ENCODE measurements around the gene ZNF318. TPM values are rescaled to one million over a fixed set of nuclear protein-coding genes. Genes with fewer than 3 reads are reported as not detected.

ZNF318 gene
- total RNA-seq, 1 donor from 2014 or later: 23.2 TPM

GRCh38 chr6:43408259-43408658 lies 38.8 kb upstream of the ZNF318 start:
- DNase-seq (ENCODE audit: low spot score, unreplicated experiment): no peak
- H3K9me3 Mint-ChIP-seq (ENCODE audit: low read depth): peaks cover 3% of the 10 kb centered on the region
- peaks cover 5% of the 10 kb centered on the region for H3K4me1 Mint-ChIP-seq (ENCODE audit: low read depth)
- H3K27me3 Mint-ChIP-seq: no peaks in the 10 kb centered on the region
- no peak overlapping the region for H3K4me3 Mint-ChIP-seq (ENCODE audit: low read depth)
- peaks cover 5% of the 10 kb centered on the region for H3K36me3 Mint-ChIP-seq (ENCODE audit: insufficient read depth)
- TF ChIP-seq CTCF (IDR thresholded peaks at IDR 0.05; ENCODE audit: unreplicated experiment): no peak
- H3K27ac Mint-ChIP-seq: no peak overlapping the region

GRCh38 chr6:43407296-43407695 lies 37.8 kb upstream of the ZNF318 start:
- H3K36me3 Mint-ChIP-seq (ENCODE audit: insufficient read depth): peaks cover 5% of the 10 kb centered on the region
- no peak overlapping the region for H3K27ac Mint-ChIP-seq
- no peak for DNase-seq (ENCODE audit: low spot score, unreplicated experiment)

GRCh38 chr6:43405354-43405753 lies 35.9 kb upstream of the ZNF318 start:
- TF ChIP-seq CTCF (IDR thresholded peaks at IDR 0.05; ENCODE audit: unreplicated experiment): no peak
- Mint-ChIP-seq H3K4me1 (ENCODE audit: low read depth) (peaks cover 9% of the 10 kb centered on the region), H3K36me3 (ENCODE audit: insufficient read depth) (peaks cover 5% of the 10 kb centered on the region), H3K27me3 (no peaks in the 10 kb centered on the region), H3K9me3 (ENCODE audit: low read depth) (peaks cover 3% of the 10 kb centered on the region), H3K27ac (no peak overlapping the region), H3K4me3 (ENCODE audit: low read depth) (no peak overlapping the region)
- DNase-seq (ENCODE audit: low spot score, unreplicated experiment): no peak

More at GRCh38 chr6:43407296-43407695, 37.8 kb upstream of the ZNF318 start:
- no peak overlapping the region for H3K4me3 Mint-ChIP-seq (ENCODE audit: low read depth)
- peaks cover 3% of the 10 kb centered on the region for H3K9me3 Mint-ChIP-seq (ENCODE audit: low read depth)
- peaks cover 5% of the 10 kb centered on the region for H3K4me1 Mint-ChIP-seq (ENCODE audit: low read depth)
- no peak for TF ChIP-seq CTCF (IDR thresholded peaks at IDR 0.05; ENCODE audit: unreplicated experiment)
- no peaks in the 10 kb centered on the region for H3K27me3 Mint-ChIP-seq

- no peak overlapping the region for H3K27ac Mint-ChIP-seq
- peaks cover 5% of the 10 kb centered on the region for H3K36me3 Mint-ChIP-seq (ENCODE audit: insufficient read depth)
- H3K9me3 Mint-ChIP-seq (ENCODE audit: low read depth): peaks cover 3% of the 10 kb centered on the region
- DNase-seq (ENCODE audit: low spot score, unreplicated experiment): no peak
- H3K4me3 Mint-ChIP-seq (ENCODE audit: low read depth): no peak overlapping the region
- peaks cover 20% of the 10 kb centered on the region for H3K4me1 Mint-ChIP-seq (ENCODE audit: low read depth)
- no peaks in the 10 kb centered on the region for H3K27me3 Mint-ChIP-seq
- no peak for TF ChIP-seq CTCF (IDR thresholded peaks at IDR 0.05; ENCODE audit: unreplicated experiment)
Observed at GRCh38 chr6:43402820-43403219, 33.4 kb upstream of the ZNF318 start.

- no peak for TF ChIP-seq CTCF (IDR thresholded peaks at IDR 0.05; ENCODE audit: unreplicated experiment)
- Mint-ChIP-seq H3K9me3 (ENCODE audit: low read depth) (no peaks in the 10 kb centered on the region), H3K4me1 (ENCODE audit: low read depth) (peaks cover 22% of the 10 kb centered on the region), H3K4me3 (ENCODE audit: low read depth) (no peak overlapping the region), H3K36me3 (ENCODE audit: insufficient read depth) (peaks cover 3% of the 10 kb centered on the region), H3K27me3 (no peaks in the 10 kb centered on the region), H3K27ac (no peak overlapping the region)
- no peak for DNase-seq (ENCODE audit: low spot score, unreplicated experiment)
Observed at GRCh38 chr6:43401730-43402129, 32.3 kb upstream of the ZNF318 start.
